Measurements from ENCODE around the gene GPR160.
"Not testable (repeated sequence)": the region's sequence is repeated elsewhere in the genome, so short reads cannot be mapped to it uniquely, and the experiment has no call there.

Gene GPR160, protein sequence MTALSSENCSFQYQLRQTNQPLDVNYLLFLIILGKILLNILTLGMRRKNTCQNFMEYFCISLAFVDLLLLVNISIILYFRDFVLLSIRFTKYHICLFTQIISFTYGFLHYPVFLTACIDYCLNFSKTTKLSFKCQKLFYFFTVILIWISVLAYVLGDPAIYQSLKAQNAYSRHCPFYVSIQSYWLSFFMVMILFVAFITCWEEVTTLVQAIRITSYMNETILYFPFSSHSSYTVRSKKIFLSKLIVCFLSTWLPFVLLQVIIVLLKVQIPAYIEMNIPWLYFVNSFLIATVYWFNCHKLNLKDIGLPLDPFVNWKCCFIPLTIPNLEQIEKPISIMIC

DNA sequence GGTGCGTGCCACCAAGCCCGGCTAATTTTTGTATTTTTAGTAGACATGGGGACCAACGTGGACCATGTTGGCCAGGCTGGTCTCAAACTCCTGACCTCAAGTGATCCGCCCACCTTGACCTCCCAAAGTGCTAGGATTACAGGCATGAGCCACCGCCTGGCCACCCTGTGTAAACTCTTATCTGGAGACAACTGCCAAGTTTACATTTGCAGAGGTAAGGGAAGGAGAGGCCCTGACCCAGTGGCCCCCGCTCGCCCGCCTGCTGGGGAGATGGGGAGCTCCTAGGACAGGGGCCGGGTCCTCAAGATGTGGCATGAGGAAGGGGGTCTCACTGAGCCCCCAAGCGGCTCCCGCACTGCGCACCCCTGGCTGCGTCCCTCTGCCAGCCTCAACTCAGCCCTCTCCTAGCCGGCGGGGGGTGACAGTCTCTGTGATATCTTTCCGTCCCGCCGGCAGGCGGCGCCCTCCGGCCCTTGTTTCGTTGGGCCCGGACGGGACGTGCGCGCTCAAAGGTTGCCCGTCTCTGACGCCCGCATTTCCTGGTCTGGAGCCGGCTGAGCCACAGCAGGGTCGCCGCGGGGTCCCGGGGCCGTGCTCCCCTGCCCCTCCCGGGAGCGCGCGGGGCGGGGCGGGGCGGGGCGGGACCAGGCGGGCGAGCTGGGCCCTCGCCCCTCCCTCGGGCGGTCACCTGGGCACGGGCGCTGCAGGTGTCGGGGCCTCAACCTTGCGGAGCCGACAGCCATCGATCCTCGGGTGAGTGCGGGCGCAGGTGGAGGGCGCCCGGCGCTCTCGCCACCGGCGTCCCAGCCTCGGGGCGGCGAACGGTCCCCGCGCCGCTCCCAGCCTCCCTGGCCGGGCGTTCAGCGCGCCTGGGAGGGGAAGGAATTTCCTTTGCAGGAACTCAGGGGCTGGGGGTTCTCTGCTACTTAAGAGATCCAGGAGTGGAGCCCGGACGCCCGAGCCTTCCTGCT, at the start of gene GPR160:
GPR160 (plus strand) TSS at position 533 of the 971 bp plus-strand sequence. CDS start 45,978 bp downstream, outside the sequence.
- peak; percentile 54 to 76 (median 55) for DNase-seq (ENCODE audit: low read depth in 3 of 3)

DNA sequence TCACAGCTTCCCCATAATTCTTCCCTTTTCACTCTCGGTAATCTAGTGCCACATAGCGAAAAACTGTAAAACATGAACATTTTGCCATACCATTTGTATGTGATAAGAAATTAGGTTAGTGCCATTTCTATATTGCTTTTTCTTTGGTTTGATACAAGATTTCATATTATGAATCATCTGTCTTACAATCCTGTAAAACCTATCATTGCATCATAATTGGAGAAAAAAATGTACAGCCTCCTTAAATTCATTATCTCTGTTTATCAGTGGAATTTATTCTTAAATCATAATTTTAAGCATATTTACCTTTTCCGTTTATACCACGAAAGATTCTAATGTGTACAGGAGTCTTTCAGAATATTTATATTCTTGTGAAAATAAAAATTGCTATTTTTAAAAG, 47.4 kb upstream of the GPR160 start:
- no peak for DNase-seq (ENCODE audit: low read depth in 3 of 3)

DNA sequence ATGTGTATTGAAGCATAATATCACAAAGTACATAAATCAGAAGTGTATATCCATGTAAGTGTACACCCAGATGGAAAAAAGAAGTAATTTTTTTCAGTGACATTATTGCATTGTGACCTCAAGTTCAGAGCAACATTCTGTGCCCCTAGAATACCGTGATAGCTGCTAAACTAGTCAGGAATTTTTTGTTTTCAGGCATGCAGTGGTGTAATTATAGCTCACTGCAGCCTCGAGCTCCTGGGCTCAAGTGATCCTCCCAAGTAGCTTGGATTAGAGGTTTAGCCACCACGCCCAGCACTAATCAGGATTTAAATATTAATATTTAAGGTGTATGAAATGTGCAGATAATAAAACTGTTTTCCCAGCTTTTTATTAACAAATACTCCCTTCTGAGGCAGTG, 45.6 kb upstream of the GPR160 start:
- DNase-seq (ENCODE audit: low read depth in 3 of 3): no peak

DNA sequence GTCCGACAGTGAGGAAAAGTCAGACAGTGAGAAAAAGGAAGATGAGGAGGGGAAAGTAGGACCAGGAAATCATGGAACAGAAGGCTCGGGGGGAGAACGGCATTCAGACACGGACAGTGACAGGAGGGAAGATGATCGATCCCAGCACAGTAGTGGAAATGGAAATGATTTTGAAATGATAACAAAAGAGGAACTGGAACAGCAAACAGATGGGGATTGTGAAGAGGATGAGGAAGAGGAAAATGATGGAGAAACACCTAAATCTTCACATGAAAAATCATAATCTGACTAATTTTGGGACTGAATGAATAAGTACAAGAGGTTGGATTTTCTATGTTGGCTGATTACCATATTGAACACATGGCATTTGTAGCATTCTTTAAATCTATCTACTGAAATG, 45.0 kb upstream of the GPR160 start:
- no peak for DNase-seq (ENCODE audit: low read depth in 3 of 3)

DNA sequence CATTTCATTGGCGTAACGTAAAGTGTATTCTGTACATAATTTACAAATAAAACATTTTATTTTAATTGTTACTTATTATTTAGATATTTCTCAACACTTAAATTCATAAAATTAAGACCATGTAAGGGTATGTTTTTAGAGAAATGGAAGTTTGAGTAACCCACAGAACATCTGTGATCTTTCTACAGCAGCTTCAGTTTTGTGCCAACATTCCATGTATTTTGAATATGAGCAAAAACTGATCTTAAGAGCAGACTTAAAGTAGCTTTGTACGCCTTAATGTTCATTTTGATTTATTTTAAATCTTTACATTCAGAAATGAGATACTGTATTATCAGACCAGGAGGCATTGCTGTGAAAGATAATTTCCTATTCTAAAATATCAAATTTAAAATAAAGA, 44.0 kb upstream of the GPR160 start:
- no peak for DNase-seq (ENCODE audit: low read depth in 3 of 3)

DNA sequence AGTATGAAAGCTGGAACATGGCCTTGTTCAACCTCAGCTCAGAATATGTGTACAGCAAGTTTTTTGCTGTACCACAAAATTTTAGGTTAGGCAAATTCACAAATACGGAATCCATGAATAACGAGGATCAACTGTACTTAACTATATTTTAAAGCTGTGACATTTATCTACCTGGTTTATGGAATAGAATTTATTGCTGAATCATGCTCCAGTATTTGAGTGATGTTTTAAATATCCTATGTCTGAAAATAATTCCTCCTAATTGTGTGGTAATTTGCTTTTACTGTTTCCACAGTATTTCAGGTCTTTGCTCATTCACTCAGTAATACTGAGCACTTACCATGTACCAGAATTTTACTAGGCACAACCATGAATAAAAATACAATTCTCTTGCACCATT, 41.7 kb upstream of the GPR160 start:
- DNase-seq (ENCODE audit: low read depth in 3 of 3): no peak

DNA sequence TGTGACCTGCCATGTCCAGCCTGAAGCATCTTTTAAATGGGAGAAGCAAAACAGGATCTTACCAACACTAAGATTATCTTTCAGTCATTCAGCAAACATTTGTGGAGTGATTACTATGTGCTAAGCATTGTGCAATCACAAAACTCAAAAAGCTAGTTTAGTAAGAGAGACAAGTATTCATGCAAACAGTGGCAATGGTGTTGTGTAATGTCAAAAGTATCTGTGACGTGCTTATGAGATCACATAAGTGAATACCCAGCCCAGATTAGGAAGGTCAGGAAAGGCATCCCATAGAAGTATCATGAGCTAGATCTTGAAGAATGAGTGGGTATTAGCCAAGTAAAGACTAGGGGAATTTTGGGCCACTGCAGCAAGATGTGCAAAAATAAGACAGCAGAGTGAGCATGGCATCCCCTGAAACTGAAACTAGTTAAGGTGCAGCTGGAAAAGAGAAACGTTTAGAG, 39.1 kb upstream of the GPR160 start:
- DNase-seq (ENCODE audit: low read depth in 3 of 3): no peak

DNA sequence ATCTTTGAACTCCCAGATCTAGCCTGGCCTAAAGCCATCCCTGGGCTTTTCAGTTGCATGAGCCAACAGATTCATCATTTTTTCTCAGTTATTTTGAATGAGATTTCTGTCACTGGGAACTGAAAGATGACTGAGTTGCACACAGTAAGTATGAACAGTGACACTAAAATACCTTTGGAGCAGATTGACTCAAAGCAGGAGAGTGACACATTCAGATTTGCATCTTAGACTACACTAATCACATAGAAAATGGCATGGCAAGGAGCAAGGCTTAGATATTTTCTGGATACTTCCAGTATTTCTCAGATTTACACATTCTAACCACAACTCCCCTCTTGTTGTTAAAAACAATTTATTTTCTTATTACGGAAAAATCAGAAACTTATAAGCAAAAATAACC, 38.4 kb upstream of the GPR160 start:
- DNase-seq (ENCODE audit: low read depth in 3 of 3): no peak

DNA sequence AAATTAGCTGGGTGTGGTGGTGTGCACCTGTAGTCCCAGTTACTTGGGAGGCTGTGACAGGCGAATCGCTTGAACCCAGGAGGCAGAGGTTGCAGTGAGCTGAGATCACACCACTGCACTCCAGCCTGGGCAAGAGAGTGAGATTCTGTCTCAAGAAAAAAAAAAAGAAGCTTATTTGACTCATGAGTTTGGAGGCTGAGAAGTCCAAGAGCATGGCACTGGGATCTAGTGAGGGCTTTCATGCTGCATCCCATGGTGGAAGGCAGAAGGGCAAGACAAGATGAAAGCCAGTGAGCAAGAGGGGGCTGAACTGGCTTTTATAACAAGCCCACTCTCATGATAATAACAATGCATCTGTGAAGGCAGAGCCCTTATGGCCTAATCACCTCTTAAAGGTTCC, 37.7 kb upstream of the GPR160 start:
- no peak for DNase-seq (ENCODE audit: low read depth in 3 of 3)

DNA sequence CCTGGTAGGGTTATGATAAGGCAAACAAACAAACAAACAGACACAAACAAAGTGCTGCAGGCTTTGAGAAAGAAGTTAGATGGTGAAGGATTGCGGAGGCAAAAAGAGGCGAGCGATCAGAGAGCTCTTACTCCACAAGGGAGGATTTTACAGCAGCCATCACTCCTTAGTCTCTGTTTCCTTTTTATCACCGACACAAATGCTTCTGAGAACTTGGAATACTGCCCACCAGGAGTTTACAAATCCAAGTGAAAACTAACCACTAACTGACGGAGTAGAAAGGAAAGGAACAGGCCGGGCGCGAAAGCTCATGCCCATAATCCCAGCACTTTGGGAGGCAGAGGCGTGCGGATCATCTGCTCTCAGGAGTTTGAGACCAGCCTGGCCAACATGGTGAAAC, 35.6 kb upstream of the GPR160 start:
- no peak for DNase-seq (ENCODE audit: low read depth in 3 of 3)

DNA sequence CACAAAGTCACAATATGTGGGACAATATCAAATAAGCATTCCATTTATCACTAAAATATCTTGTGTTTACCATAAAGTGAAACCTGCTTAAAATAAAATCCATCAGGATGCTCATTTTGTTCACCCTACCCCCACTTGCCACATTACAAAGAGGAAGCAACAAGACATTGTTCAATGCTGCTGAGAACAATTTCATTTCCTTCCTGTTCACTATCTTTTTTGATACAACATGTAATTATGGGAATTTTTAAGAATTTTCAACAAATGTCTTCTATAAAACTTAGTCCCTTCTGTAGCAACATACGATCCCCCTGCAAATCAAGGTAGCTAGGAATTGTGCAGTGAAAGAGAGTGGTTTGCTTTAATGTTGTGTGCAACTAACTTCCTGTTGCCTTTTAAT, 34.9 kb upstream of the GPR160 start:
- DNase-seq (ENCODE audit: low read depth in 3 of 3): no peak

DNA sequence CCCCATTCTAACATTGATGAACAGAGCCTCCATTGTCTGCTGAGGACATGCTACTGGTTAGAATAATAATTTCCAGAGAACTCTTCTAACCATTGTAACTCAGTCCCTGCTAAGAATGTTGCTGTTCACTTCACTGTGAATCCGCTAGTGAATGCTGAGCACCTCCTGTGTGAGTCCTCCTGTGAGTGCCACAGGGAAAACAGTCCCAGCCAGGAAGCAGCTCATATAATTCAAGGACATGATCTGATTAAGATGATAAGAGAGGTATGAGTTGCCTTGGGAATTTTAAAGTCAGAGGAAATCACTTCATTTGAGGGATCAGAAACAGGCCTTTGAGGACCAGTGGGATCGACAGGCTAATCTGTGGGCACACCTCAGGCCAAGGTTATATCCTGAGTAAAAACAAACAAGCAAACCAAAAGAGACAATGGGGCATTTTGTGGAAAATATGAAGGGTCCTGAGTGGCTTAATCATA, 33.9 kb upstream of the GPR160 start:
- DNase-seq (ENCODE audit: low read depth in 3 of 3): no peak

DNA sequence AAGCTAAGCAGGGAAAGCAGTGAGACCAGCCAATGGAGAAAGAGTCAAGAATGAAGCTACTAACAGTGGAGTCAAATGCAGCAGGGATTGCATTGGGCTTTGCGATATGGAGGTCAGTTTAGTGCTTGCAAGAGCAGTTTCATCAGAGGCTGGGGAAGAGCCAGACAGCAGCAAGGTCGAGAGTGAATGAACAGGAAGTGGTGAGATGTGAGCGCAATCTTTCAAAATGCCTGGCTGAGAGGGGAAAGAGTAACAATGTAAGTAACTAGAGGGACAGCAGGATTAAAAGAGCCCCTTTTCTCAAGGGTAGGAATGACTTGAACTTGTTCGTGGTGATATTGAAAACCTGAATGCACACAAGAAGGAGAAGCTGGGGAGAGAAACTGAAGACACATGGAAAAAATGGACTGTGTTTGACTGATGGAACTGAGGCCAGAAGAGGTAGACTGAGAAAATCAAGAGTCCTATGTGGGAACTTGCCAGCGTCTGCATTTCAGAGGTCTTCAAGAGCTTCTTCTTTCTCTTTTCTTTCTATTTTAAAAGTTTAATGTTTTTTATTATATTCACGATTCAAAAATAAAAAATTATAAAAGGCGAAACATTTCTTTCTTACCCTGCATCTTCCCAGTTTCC, 30.6 kb upstream of the GPR160 start:
- DNase-seq (ENCODE audit: low read depth in 3 of 3): peak in 2 of 3 experiments; percentile 0 to 3

DNA sequence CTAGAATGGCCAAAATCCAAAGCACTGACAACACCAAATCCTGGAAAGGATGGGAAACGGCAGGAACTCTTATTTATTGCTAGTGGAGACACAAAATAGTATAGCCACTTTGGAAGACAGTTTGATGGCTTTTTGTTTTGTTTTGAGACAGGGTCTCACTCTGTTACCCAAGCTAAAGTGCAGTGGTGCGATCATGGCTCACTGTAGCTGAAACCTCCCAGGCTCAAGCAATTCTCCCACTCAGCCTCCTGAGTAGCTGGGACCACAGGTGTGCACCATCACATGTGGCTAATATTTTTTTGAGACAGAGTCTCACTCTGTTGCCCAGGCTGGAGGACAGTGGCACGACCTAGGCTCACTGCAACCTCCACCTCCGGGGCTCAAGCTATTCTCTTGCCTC, 27.3 kb upstream of the GPR160 start:
- DNase-seq (ENCODE audit: low read depth in 3 of 3): no peak

DNA sequence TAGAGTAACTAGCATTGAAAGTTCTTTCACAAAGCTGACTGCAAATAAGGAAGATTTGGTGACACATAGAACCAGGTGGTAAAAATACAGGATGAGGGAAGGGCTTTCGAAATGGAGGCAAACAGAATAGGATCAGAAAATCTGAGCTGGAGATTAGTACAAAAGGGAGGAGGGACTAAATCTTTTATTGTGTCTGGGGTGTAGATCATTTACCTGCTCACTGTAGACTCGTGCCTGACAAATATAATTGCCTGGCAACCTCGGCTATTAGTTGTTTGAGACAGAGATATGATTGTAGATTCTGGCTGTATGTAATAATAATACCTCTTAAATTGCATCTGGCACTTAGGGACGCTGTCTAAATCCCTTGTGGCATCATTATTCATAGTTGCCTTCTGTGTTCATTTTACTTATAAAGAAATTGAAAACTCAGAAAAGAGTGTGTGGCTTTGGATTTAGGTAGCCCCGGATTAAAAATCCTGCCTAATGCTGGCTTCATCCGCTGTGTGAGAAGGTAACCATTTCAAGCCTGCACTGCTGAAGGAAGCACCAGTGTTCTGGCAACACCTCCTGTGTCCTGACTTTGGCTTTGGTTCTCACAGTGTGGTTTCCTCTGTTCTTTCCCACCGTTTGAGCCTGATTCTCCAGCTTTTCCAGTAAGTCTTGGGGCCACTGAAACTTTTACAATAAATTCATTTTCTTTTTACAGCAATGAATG, 25.0 kb upstream of the GPR160 start:
- no peak for DNase-seq (ENCODE audit: low read depth in 3 of 3)

DNA sequence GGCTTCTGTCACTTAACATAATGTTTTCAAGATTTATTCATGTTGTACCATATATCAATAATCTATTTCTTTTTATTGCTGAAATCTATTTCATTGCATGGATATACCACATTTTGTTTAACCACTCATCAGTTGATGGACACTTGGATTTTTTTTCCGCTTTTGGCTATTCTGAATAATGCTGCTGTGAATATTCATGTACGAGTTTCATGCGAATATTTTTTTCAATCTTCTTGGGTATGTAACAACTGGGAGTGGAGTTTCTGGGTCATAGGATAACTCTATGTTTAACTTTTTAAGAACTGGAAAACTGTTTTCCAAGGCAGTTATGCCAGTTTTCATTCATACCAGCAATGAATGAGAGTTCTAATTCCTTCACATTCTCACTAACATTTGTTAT, 21.7 kb upstream of the GPR160 start:
- DNase-seq (ENCODE audit: low read depth in 3 of 3): no peak

DNA sequence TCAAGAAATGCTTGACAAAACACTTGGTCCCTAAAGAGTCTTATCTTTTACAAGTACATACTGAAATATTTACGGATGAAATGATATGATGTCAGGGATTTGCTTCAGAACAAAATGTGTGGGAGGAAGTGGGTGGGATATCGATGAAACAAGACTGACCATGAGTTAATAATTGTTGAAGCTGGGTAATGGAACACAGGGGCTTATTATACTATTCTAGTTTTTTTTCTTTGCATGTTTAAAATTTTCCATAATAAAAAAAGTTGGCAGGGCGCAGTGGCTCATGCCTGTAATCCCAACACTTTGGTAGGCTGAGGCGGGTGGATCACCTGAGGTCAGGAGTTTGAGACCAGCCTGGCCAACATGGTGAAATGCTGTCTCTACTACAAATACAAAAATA, 18.5 kb upstream of the GPR160 start:
- not testable (repeated sequence) for DNase-seq (ENCODE audit: low read depth in 3 of 3)

DNA sequence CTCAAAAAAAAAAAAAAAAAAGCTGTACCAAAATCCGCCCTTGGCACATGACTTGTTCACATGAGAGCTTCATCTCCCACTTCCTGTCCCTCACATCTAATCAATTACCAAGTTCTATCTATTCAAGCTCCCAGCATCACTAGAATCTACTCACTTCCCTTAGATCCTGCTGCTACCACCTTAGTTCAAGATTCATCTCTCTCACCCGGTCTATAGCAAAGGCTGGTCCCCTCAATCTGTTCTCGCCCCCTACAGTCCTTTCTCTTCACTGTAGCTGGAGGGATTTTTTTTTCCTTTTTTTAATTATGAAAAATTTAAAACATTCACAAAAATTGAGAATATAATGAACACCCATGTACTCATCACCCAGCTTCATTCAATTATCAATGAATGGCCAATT, 16.7 kb upstream of the GPR160 start:
- no peak for DNase-seq (ENCODE audit: low read depth in 3 of 3)

DNA sequence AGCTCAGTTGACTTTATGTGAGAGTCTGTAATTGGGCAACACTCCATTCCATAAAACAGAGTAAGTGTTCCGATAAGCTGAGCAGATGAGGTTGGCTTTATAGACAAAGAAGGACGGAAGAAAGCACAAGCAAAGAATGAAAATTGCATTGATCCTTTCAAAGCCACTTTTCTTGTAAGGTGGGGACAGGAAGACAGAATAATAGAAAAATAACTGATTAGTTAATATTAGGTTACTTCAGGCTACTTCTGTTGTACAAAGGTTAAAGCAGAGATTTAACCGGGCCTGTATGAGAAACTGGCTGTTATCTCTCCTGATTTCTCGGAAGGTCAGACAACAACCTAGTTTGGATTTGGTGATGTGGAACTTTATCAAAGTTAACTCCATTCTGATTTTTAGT, 15.5 kb upstream of the GPR160 start:
- DNase-seq (ENCODE audit: low read depth in 3 of 3): no peak

DNA sequence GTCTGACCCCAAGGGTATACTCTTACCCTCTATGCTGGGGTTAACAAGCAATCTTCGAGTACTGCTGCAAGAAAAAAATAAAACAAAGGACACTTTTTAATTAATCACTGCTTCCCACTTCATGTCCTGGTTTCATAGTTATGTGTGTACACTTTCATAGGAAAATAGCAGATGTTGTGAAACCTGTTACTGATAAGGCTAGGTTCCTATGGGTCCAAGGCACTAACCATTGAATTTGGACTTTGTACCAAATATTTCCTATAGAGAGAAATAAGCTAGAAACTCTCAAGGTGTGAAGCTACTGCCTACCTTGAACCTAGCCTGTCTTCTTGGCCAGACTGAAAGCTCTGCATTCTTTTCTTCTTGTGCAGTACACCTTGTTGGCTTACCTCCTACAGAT, 14.6 kb upstream of the GPR160 start:
- DNase-seq (ENCODE audit: low read depth in 3 of 3): no peak

DNA sequence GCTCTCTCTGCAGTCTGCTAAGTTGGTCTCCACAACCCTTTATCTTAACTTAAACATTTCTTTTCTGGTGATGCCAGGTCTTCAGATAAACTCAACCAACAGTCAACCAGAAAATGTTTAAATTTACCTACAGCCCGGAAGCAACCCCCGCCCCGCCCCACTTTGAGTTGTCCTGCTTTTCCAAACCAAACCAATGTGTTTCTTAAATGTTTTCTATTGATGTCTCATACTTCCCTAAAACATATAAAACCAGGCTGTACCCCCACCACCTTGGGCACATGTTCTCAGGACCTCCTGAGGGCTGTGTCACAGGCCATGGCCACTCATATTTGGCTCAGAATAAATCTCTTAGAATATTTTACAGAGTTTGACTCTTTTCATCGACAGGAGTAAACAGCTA, 13.2 kb upstream of the GPR160 start:
- no peak for DNase-seq (ENCODE audit: low read depth in 3 of 3)
